HepG2 (cell line): ENCODE results near the gene NOL4L. TPM values are rescaled to one million over a fixed set of nuclear protein-coding genes. Genes with fewer than 3 reads are reported as not detected.

Experiments used
- BCL3 ChIP-seq: sonication (generic); formaldehyde crosslinking; IDR thresholded peaks from 2 replicates; pipeline ENCODE4 v1.5.1; 2020; ENCODE audit warnings: mild to moderate bottlenecking, missing genetic modification reagents, moderate library complexity
- NR2F6 ChIP-seq, 2 experiments: IDR thresholded peaks; 2 replicates each; pipeline ENCODE4 v1.6.1; 2016; ENCODE audit warnings: antibody characterized with exemption in 1 of 2, mild to moderate bottlenecking in 1 of 2
- NR3C1 ChIP-seq: sonication (generic); formaldehyde crosslinking; IDR thresholded peaks from 2 replicates; pipeline ENCODE4 v1.4.0; 2020; ENCODE audit warnings: missing genetic modification reagents
- SETDB1 ChIP-seq: sonication (generic); formaldehyde crosslinking; IDR thresholded peaks from 2 replicates; pipeline ENCODE4 v1.5.1; 2020; ENCODE audit warnings: missing genetic modification reagents, mild to moderate bottlenecking, borderline replicate concordance
- YY1 ChIP-seq: IDR thresholded peaks from 2 replicates; pipeline ENCODE4 v1.6.1; 2011; ENCODE audit warnings: low read length, low read depth, moderate library complexity, mild to moderate bottlenecking; ENCODE audit not compliant: insufficient read depth, insufficient replicate concordance
- ZNF883 ChIP-seq: sonication (generic); formaldehyde crosslinking; IDR thresholded peaks from 2 replicates; pipeline ENCODE4 v1.5.1; 2020; ENCODE audit warnings: mild to moderate bottlenecking, missing genetic modification reagents; ENCODE audit errors: not compliant biosample characterization
- polyA plus RNA-seq, 8 experiments: library from polyadenylated mRNA; depleted of rRNA in 3 of 8; stranded (reverse) in 7 of 8; unstranded in 1 of 8; fragments of >200 nt; fragmentation: Illumina TruSeq in 4 of 8; extraction: Trizol in 4 of 8; gene quantifications; 2 replicates each; pipeline versions ENCODE4 v1.2.1 to v1.2.3, GENCODE V29; 2011 to 2016; ENCODE audit warnings: low read depth in 4 of 8, missing spikeins in 1 of 8, mixed read lengths in 1 of 8; ENCODE audit not compliant: insufficient read depth in 1 of 8
- total RNA-seq, 5 experiments: library from RNA; depleted of rRNA; stranded (reverse); fragments of >200 nt; fragmentation: Illumina TruSeq; extraction: Trizol; gene quantifications; 2 replicates each; pipeline ENCODE4 v1.2.3, GENCODE V29; 2016; ENCODE audit warnings: low read depth in 1 of 5
- TF ChIP-seq, protein P1 (sequence below): IDR thresholded peaks from 2 replicates; pipeline ENCODE4 v1.6.1; 2016; ENCODE audit warnings: mild to moderate bottlenecking
- TF ChIP-seq, protein P2 (sequence below): sonication (generic); formaldehyde crosslinking; IDR thresholded peaks from 2 replicates; pipeline ENCODE4 v1.5.1; 2020; ENCODE audit warnings: mild to moderate bottlenecking, missing genetic modification reagents, moderate library complexity
- TF ChIP-seq, protein P3 (sequence below): sonication (generic); formaldehyde crosslinking; IDR thresholded peaks from 2 replicates; pipeline ENCODE4 v1.4.0; 2020; ENCODE audit warnings: missing genetic modification reagents

Gene NOL4L
- total and polyA plus RNA-seq, 2 of the 13 experiments (the other 11 are each of a cell fraction or from before 2014, with no cell fraction given) = 16.6 to 35.4 TPM

DNA sequence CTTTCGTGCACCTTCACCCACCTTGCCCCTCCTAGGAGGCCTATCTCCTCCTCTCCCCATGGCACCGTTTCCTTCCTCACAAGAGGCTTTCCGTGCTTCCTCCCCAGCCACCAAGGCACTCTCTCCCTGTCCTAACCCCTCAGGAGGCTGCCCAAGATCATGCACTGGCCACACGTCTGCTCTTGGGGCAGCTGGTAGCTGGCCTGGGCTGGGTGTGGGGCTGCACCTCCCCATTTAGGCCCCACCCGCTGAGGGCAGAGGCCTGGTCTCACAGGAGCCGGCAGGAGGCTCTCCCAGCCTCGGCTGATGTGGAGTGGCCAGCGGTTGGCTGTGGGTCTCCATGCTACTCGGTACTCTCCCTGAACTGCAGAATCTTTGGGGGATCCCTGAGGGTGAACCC, 13.6 kb downstream of the NOL4L start (continued):
- TF ChIP-seq BCL3 (0 out of 2 replicates have a peak, but pooled peaks have one; percentile 35), SETDB1 (CRISPR knock-in tag) (no peak), NR3C1 (CRISPR knock-in tag) (no peak), ZNF883 (CRISPR knock-in tag) (no peak), NR2F6 (IDR thresholded peaks at IDR 0.05) (no peak), NR2F6 (CRISPR knock-in tag; IDR thresholded peaks at IDR 0.05) (no peak), YY1 (no peak)
- TF ChIP-seq, protein P1, sequence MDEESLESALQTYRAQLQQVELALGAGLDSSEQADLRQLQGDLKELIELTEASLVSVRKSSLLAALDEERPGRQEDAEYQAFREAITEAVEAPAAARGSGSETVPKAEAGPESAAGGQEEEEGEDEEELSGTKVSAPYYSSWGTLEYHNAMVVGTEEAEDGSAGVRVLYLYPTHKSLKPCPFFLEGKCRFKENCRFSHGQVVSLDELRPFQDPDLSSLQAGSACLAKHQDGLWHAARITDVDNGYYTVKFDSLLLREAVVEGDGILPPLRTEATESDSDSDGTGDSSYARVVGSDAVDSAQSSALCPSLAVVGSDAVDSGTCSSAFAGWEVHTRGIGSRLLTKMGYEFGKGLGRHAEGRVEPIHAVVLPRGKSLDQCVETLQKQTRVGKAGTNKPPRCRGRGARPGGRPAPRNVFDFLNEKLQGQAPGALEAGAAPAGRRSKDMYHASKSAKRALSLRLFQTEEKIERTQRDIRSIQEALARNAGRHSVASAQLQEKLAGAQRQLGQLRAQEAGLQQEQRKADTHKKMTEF (CRISPR knock-in tag) = no peak
- TF ChIP-seq, protein P2, sequence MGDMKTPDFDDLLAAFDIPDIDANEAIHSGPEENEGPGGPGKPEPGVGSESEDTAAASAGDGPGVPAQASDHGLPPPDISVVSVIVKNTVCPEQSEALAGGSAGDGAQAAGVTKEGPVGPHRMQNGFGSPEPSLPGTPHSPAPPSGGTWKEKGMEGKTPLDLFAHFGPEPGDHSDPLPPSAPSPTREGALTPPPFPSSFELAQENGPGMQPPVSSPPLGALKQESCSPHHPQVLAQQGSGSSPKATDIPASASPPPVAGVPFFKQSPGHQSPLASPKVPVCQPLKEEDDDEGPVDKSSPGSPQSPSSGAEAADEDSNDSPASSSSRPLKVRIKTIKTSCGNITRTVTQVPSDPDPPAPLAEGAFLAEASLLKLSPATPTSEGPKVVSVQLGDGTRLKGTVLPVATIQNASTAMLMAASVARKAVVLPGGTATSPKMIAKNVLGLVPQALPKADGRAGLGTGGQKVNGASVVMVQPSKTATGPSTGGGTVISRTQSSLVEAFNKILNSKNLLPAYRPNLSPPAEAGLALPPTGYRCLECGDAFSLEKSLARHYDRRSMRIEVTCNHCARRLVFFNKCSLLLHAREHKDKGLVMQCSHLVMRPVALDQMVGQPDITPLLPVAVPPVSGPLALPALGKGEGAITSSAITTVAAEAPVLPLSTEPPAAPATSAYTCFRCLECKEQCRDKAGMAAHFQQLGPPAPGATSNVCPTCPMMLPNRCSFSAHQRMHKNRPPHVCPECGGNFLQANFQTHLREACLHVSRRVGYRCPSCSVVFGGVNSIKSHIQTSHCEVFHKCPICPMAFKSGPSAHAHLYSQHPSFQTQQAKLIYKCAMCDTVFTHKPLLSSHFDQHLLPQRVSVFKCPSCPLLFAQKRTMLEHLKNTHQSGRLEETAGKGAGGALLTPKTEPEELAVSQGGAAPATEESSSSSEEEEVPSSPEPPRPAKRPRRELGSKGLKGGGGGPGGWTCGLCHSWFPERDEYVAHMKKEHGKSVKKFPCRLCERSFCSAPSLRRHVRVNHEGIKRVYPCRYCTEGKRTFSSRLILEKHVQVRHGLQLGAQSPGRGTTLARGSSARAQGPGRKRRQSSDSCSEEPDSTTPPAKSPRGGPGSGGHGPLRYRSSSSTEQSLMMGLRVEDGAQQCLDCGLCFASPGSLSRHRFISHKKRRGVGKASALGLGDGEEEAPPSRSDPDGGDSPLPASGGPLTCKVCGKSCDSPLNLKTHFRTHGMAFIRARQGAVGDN (CRISPR knock-in tag) = peak; percentile 37
- TF ChIP-seq, protein P3, sequence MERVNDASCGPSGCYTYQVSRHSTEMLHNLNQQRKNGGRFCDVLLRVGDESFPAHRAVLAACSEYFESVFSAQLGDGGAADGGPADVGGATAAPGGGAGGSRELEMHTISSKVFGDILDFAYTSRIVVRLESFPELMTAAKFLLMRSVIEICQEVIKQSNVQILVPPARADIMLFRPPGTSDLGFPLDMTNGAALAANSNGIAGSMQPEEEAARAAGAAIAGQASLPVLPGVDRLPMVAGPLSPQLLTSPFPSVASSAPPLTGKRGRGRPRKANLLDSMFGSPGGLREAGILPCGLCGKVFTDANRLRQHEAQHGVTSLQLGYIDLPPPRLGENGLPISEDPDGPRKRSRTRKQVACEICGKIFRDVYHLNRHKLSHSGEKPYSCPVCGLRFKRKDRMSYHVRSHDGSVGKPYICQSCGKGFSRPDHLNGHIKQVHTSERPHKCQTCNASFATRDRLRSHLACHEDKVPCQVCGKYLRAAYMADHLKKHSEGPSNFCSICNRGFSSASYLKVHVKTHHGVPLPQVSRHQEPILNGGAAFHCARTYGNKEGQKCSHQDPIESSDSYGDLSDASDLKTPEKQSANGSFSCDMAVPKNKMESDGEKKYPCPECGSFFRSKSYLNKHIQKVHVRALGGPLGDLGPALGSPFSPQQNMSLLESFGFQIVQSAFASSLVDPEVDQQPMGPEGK = peak; percentile 35; the same call in 1 of the 2 replicates
